GM18499 (cell line): ENCODE measurements around the gene RIPOR3.
"Not testable (repeated sequence)": the region's sequence is repeated elsewhere in the genome, so short reads cannot be mapped to it uniquely, and the experiment has no call there.

Experiments
- ATAC-seq: cut with Tn5 transposase; IDR thresholded peaks from one replicate; pipeline ENCODE4 v1.9.1; 2021; ENCODE audit warnings: moderate number of reproducible peaks; ENCODE audit not compliant: insufficient read depth, unreplicated experiment

The RIPOR3 gene

GRCh38 chr20:50615407-50615806 is 75.9 kb downstream of the RIPOR3 start:
- no peak for ATAC-seq

DNA sequence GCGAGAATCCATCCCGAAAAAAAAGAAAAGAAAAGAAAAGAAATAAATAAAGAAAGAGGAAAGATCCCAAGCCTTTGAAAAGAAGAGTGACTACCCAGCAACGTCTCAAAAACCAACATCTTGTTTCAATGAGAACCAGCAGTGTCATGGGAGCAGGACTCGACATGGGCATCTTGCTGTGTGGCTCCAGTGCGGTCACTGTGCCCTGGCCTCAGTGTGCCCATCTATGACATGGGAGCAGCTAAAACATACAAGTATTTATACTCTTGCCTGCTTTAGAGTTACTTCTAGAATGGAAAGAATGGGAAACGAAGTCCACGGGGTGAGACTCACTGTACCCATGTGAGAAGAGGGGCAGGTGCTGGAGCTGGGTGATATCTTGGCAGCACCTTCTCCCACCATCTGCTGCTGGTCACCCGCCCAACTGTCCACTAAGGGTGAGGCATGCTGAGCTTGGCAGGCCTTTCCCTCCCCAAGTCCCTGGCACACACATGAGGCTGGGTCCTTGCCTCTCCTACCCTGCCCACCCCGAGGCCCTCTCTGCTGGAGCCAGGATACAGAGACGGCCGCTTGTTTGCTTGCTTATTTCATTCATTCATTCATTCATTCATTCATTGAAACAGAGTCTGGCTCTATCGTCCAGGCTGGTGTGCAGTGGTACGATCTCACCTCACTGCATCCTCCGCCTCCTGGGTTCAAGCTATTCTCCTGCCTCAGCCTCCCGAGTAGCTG is 77.7 kb downstream of the RIPOR3 start:
- ATAC-seq, result no peak

DNA sequence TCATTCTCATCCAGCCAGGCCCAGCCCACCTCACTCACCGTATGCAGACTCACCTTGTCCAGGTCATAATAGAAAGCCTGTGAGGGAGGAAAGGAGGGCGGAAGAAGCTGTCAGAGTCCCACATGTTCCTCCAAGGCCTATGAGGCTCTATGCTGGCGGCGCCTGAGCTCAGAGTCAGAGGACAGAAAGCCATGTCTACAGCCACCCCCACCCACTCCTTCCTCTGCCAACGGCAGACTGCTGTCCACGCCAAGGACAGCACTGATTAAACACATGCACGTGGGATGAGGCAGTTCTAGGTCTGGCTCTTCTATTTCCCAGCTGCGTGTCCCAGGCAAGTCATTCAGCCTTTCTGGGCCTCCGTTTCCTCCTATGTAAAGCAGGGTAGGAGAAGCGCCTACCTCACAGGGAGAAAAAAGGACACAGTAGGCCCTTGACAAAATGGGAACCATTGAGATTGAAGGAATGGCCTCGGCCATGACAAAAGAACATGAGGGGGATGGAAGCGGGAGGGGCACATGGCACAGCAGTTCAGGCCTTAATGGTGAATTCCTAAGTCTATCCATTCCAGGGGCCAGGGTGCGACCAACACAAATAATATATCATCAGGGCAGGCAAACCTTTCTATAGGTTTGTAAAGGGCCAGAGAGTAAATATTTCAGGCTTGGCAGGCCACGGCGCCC is 80.1 kb downstream of the RIPOR3 start:
- ATAC-seq, result no peak

DNA sequence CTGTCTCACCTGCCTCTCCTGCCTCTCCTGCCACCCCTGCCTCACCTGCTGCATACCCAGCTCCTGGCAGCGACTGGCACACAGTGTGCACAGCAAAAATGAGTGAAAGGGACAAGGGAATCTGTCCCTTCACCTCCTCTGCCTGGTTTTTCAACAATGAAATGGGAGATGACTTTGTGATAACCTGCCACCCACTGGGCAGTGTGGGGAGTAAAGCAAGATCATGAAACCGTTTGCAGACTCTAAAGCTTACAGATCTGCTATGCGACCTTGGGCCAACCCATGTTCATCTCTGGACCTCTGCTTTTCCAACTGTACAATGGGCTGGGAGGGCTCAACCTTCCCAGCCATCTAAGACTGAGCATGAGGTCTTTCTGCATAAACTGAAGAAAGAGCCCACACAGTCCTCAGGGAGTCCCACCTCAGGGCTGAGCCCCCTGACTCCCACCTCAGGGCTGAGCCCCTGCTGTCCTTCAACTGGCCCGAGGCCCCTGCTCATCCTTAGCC is 81.1 kb downstream of the RIPOR3 start:
- ATAC-seq, result no peak

DNA sequence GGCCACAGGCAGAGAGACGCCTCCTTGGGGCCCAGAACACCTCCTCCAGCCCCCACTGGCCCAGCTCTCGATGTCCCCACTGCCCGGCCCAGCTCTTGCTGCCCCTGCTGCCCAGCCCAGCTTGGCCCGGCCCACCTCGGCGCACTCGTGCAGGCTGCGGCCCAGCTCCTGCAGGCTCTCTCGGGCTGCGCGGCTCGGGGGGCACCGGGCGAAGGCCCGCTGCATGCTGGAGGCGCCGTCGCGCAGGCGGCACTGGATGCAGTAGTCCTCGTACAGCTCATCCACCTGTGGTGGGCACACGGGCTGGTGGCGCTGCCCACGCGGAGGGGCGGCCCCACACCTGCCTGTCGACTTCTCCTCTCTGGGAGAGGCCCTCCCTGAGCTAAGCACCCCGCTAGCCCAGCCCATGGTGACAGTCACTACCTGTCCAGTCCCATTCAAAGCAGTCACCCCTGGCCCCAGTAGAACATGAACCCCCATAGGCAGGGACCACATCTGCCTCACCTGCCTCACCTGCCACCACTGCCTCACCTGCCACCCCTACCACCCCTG is 81.8 kb downstream of the RIPOR3 start:
- ATAC-seq, result no peak

GRCh38 chr20:50608750-50609104 is 82.6 kb downstream of the RIPOR3 start:
- ATAC-seq, result no peak

DNA sequence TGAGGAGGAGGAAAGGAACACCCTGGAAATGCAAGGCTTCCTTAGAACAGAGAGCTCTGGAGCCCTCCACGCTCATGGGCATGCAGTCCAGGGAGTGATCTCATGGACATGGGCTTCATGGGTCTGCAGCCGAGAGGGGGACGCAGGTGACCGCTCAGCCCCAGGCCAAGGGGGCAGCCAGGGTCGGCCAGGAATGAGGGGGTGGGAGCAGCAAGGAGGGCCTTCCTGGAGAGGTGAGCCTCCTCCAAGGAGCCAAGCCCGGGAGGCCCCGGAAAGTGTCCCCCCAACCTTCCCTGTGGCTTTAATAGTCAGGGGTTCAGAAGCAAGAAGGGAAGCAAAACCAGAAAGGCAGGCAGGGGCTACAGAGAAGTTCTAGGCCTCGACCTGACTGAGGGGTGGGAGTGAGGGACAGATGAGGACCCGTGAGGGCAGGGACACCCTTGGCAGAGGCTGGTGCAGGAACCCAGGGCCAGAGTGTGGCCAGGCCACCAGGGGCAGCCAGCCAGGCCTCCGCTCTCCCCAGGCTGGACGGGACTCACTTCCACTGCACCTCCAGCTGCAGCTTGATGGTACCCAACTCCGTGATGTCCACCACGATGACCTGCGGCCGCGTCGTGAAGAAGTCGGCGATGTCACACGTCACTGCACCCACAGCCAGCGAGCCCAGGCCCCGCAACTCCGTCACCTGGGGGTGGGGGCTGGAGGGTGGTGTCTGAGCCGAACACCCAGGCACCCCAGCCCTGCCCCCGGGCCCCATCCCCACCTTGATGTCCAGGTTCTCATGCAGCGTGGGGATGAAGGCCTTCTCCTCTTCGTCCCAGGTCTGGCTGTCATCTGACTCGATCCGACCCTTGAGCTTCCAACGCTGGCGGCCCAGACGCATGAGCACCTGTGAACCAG is 83.2 kb downstream of the RIPOR3 start:
- no peak for ATAC-seq

DNA sequence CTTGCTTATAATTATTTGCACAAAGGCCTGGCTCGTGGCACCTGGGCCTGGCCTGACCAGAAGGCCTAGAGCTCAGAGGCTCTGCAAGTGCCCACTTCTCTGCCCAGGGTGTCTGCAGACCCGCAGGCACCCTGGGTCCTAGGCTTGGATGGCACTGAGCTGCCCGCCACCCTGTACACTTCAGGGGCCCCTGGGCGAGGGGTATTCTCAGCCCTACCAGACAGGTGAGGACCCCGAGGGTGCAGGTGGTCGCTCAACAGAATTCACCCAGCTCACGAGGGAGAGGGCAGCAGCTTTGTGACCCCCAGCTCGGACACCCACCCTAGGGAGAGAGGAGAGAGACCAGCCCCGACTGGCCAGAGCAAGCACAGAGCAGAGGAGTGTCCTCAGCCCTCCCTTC is 83.9 kb downstream of the RIPOR3 start:
- ATAC-seq, result no peak

DNA sequence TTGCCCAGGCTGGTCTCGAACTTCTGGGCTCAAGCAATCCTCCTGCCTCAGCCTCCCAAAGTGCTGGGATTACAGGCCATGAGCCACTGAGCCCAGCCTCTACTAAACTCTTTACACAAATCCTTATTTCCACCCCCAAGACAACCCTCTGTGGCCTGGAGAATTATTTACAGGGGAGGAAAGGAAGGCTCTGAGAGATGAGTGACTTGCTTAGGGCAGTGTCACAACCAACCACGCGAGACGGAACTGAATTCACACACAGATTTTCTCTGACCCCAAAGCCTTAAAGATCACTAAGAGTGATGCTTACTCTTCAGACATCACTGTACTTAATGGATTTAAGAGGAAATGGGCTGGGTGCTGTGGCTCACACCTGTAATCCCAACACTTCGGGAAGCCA is 86.2 kb downstream of the RIPOR3 start:
- ATAC-seq, result no peak

DNA sequence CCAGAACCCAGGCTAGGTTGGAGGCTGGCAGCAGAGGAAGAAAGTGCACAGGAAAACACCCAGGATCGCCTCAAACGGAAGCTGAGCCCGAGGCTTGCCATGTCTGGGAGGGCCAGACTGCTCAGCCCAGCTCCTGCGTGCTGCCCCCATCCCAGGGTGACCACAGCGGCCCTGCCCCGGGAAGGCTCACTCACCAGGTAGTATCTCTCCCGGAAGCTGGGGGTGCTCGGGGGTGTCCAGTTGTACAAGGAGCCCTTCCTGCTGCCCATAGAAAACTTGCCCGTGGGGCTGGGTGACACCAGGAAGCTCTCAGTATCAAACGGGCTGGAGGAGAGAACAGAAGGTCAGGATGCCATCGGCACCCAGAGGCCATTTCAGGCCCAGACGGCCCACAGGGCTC is 86.9 kb downstream of the RIPOR3 start:
- no peak for ATAC-seq

DNA sequence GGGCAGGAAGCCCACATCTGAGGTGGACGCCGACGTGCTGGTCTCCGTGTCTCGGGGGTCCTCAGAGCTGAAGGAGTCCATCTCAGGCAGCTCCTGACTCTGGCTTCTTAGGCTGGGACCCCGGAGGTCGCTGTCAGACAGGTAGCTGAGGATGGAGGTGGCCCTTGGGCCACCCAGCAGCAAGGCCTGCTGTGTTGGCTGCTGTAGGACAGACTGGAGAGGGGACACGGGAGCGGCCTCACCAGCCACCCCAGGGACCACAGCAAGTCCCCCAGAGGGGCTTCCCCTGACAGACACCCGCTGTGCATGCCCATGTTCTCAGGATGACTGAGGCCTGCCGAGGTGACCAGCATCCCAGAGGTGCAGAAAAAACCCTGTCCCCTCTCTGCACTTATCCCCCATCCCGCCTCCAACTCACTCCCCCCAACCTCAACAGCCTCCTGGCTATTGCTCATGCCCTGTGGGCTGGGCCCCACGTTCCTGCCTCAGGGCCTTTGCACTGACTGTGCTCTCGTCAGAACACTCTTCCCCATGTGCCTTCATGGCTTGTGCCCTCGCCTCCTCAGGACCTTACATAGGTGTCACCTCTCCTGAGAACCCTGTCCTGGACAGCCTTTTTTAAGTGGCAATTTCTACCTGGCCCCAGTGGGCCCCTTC is 88.8 kb downstream of the RIPOR3 start:
- ATAC-seq, result no peak

GRCh38 chr20:50601511-50602431 is 89.6 kb downstream of the RIPOR3 start:
- no peak for ATAC-seq

- ATAC-seq, result no peak
Measured at GRCh38 chr20:50600281-50600895, 91.0 kb downstream of the RIPOR3 start.

DNA sequence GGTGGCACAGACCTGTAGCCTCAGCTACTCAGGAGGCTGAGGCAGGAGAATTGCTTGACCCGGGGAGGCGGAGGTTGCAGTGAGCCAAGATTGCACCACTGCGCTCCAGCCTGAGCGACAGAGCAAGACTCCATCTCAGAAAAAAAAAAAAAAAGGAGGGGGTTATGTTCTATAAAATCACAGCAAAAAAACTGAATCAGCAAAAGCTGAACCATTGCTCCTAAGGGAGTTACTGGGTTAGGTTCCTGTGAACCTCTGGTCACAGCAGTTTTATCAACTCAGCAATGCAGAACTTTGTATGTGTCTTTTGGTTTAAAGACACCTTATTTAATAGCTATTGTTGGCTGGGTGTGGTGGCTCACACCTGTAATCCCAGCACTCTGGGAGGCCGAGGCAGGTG is 92.6 kb downstream of the RIPOR3 start:
- not testable (repeated sequence) for ATAC-seq

GRCh38 chr20:50598074-50598473 is 93.3 kb downstream of the RIPOR3 start:
- no peak for ATAC-seq

- no peak for ATAC-seq
Measured at GRCh38 chr20:50597406-50597969, 93.9 kb downstream of the RIPOR3 start.

DNA sequence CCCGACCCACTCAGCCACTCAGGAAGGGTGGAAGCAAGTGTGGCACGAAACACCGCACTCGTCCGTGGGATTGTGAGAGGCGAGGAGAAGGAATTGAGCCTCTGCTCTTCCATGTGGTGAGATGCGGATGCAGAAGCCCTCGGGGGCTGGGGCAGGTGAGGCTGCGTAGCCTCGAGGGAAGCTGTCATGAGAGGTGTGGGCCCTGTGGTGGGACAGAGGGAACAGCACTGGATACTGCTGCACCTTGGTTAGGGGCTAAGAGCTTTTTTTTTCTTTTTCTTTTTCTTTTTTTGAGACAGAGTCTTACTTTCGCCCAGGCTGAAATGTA is 94.7 kb downstream of the RIPOR3 start:
- ATAC-seq, result no peak

- ATAC-seq, result no peak
Measured at GRCh38 chr20:50595988-50596693, 95.2 kb downstream of the RIPOR3 start.
